ENCODE data around the gene BMPR1A. TPM values are rescaled to one million over a fixed set of nuclear protein-coding genes. Genes with fewer than 3 reads are reported as not detected.

Gene BMPR1A
- polyA plus RNA-seq, 1 donor (not counting 4 experiments of a cell fraction or from before 2014, with no cell fraction given) = 22.2 TPM

DNA sequence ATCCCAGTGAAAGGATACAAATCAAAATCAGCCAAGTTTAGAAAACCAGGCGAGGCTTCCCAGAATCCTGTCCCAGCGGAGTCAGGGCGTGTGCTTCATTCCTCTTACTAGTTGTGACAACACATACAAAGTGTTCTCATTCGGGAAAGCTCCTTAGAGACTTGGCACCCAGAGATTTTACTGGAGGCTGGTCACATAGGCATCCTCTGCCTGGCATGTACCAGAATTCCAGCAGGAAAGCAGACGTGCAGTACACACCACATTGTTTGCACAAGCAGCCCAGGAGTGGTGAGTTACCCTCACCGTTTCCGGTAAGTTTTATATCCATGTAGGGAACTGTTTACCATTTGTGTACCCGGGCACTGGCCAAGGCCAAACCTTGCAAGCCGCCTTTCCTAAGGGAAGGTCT is 166.1 kb downstream of the BMPR1A start:
- DNase-seq (ENCODE audit: low read depth, low spot score) = no peak
- Histone ChIP-seq H2AFZ (ENCODE audit: control insufficient read depth, low read length) (no peak overlapping the region), H3K36me3 (ENCODE audit: control insufficient read depth in 2 of 2, extremely low read depth in 1 of 2, insufficient read depth in 2 of 2, low read length in 2 of 2) (peaks cover 0 to 9% of the 10 kb centered on the region in 2 experiments), H4K20me1 (ENCODE audit: control insufficient read depth, extremely low read depth, insufficient read depth, low read length) (no peaks in the 10 kb centered on the region), H3K27ac (ENCODE audit: control insufficient read depth, insufficient read depth, low read length) (no peak overlapping the region), H3K79me2 (ENCODE audit: control insufficient read depth, insufficient read depth, low read length) (no peaks in the 10 kb centered on the region), H3K4me1 (ENCODE audit: control insufficient read depth, extremely low read depth, insufficient read depth, low read length) (peaks cover 7% of the 10 kb centered on the region), H3K4me3 (ENCODE audit: control insufficient read depth in 2 of 3, extremely low read depth in 1 of 3, insufficient read depth in 2 of 3, low read depth in 1 of 3, low read length in 3 of 3) (no peak overlapping the region), H3K9ac (ENCODE audit: control insufficient read depth, extremely low read depth, insufficient read depth, low read length) (no peak overlapping the region), H3K27me3 (ENCODE audit: control insufficient read depth, extremely low read depth, insufficient read depth, low read length) (no peaks in the 10 kb centered on the region), H3K4me2 (ENCODE audit: control insufficient read depth, extremely low read depth, insufficient read depth, low read depth, low read length) (no peak overlapping the region), H3K9me1 (ENCODE audit: control insufficient read depth, extremely low read depth, insufficient read depth, low read length) (no peaks in the 10 kb centered on the region), H3K9me3 (ENCODE audit: control insufficient read depth, low read depth, low read length) (no peaks in the 10 kb centered on the region)
- no peak for TF ChIP-seq EZH2 (IDR thresholded peaks at IDR 0.05; ENCODE audit: low read length)
- TF ChIP-seq, protein P1, sequence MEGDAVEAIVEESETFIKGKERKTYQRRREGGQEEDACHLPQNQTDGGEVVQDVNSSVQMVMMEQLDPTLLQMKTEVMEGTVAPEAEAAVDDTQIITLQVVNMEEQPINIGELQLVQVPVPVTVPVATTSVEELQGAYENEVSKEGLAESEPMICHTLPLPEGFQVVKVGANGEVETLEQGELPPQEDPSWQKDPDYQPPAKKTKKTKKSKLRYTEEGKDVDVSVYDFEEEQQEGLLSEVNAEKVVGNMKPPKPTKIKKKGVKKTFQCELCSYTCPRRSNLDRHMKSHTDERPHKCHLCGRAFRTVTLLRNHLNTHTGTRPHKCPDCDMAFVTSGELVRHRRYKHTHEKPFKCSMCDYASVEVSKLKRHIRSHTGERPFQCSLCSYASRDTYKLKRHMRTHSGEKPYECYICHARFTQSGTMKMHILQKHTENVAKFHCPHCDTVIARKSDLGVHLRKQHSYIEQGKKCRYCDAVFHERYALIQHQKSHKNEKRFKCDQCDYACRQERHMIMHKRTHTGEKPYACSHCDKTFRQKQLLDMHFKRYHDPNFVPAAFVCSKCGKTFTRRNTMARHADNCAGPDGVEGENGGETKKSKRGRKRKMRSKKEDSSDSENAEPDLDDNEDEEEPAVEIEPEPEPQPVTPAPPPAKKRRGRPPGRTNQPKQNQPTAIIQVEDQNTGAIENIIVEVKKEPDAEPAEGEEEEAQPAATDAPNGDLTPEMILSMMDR (optimal IDR thresholded peaks at IDR 0.05 in 1 of 3, IDR thresholded peaks at IDR 0.05 in 1 of 3, conservative IDR thresholded peaks at IDR 0.05 in 1 of 3; ENCODE audit: extremely low read depth in 1 of 3, insufficient read depth in 2 of 3, low read length in 3 of 3) = no peak
- dilution Hi-C loops (cut with MboI; ENCODE audit: extremely low pct_ligation_motif_present, low sequenced_read_pairs) = no loop called here
- no peak for FAIRE-seq

DNA sequence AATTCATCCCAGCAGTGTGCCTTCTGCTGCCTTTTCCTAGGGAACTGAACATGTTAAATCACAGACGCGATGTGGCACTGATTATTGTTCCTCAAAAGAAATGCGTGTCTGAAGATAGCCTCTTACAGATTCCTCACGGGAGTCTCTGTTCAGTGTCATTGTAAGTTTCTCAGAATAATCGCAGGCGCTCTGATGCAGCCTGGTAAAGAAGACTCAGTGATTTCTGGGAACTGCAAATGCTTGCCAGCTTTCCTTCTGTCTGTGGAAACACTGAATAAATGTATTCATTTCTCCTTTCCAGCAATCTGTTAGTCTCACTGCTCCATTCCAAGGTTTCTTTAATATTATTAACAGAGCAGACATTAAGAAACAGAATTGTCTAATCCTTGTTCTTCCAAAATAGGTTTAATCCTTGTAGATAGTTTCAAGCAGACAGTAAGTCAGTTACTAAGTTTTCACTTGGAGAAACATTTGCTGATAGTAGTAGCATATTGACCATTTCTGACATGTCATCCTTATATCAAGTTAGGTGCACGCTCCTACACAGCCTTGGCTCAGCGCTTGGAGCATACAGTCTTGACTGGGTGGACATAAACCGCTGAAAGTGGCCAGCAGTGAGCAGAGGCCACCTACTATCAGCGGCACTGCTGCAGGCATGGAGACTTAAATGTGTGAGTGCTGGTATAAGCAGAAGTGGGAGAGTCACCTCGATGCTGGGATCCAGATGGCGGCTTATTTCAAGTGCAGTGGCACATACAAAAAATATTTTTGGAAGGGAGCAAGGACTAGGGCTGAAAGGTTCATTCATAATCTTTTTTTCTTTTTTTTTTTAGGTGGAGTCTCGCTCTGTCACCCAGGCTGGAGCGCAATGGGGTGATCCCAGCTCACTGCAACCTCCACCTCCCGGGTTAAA is 173.3 kb downstream of the BMPR1A start:
- no peaks in the 10 kb centered on the region for H3K9me3 ChIP-seq (ENCODE audit: control insufficient read depth, low read depth, low read length)
- H4K20me1 ChIP-seq (ENCODE audit: control insufficient read depth, extremely low read depth, insufficient read depth, low read length) = no peaks in the 10 kb centered on the region
- no peak overlapping the region for H3K9ac ChIP-seq (ENCODE audit: control insufficient read depth, extremely low read depth, insufficient read depth, low read length)
- H3K27ac ChIP-seq (ENCODE audit: control insufficient read depth, insufficient read depth, low read length) = no peak overlapping the region
- no peaks in the 10 kb centered on the region for H3K79me2 ChIP-seq (ENCODE audit: control insufficient read depth, insufficient read depth, low read length)
- no peaks in the 10 kb centered on the region for H3K4me1 ChIP-seq (ENCODE audit: control insufficient read depth, extremely low read depth, insufficient read depth, low read length)
- H3K4me2 ChIP-seq (ENCODE audit: control insufficient read depth, extremely low read depth, insufficient read depth, low read depth, low read length) = no peak overlapping the region
- peaks cover 0 to 2% of the 10 kb centered on the region in 2 experiments for H3K36me3 ChIP-seq (ENCODE audit: control insufficient read depth in 2 of 2, extremely low read depth in 1 of 2, insufficient read depth in 2 of 2, low read length in 2 of 2)
- H2AFZ ChIP-seq (ENCODE audit: control insufficient read depth, low read length) = no peak overlapping the region
- no peak overlapping the region for H3K4me3 ChIP-seq (ENCODE audit: control insufficient read depth in 2 of 3, extremely low read depth in 1 of 3, insufficient read depth in 2 of 3, low read depth in 1 of 3, low read length in 3 of 3)
- dilution Hi-C loops (cut with MboI; ENCODE audit: extremely low pct_ligation_motif_present, low sequenced_read_pairs) = no loop called here
- FAIRE-seq (no peak), DNase-seq (ENCODE audit: low read depth, low spot score) (no peak)
- no peak for TF ChIP-seq EZH2 (IDR thresholded peaks at IDR 0.05; ENCODE audit: low read length)
- TF ChIP-seq, protein P1 (optimal IDR thresholded peaks at IDR 0.05 in 1 of 3, IDR thresholded peaks at IDR 0.05 in 1 of 3, conservative IDR thresholded peaks at IDR 0.05 in 1 of 3; ENCODE audit: extremely low read depth in 1 of 3, insufficient read depth in 2 of 3, low read length in 3 of 3) = no peak
- no peaks in the 10 kb centered on the region for H3K27me3 ChIP-seq (ENCODE audit: control insufficient read depth, extremely low read depth, insufficient read depth, low read length)
- no peaks in the 10 kb centered on the region for H3K9me1 ChIP-seq (ENCODE audit: control insufficient read depth, extremely low read depth, insufficient read depth, low read length)
